Cardiac fibroblast (primary cell): Measurements from ENCODE around the gene PPFIBP2.

ENCODE experiments used
- DNase-seq, 2 donors: peaks; one replicate each; pipeline versions ENCODE4 v3.0.0 to v3.0.0-alpha.2; 2010; ENCODE audit warnings: low read depth in 2 of 2
- H3K4me3 ChIP-seq, 2 donors: replicated peaks in 1 of 2; 1 replicate in 1 of 2; 2 replicates in 1 of 2; pipeline ENCODE4 v1.5.1; 2011; ENCODE audit warnings: low read depth in 2 of 2, low read length in 2 of 2, mild to moderate bottlenecking in 2 of 2, moderate library complexity in 1 of 2
- TF ChIP-seq, protein P1 (sequence below): IDR thresholded peaks from one replicate; pipeline ENCODE4 v1.5.1; 2011; ENCODE audit warnings: low read depth, mild to moderate bottlenecking, low read length, inconsistent platforms

The PPFIBP2 gene

GRCh38 chr11:7495882-7496551 lies 17.8 kb upstream of the PPFIBP2 start:
- no peak overlapping the region for H3K4me3 ChIP-seq
- DNase-seq, result no peak
- TF ChIP-seq, protein P1, sequence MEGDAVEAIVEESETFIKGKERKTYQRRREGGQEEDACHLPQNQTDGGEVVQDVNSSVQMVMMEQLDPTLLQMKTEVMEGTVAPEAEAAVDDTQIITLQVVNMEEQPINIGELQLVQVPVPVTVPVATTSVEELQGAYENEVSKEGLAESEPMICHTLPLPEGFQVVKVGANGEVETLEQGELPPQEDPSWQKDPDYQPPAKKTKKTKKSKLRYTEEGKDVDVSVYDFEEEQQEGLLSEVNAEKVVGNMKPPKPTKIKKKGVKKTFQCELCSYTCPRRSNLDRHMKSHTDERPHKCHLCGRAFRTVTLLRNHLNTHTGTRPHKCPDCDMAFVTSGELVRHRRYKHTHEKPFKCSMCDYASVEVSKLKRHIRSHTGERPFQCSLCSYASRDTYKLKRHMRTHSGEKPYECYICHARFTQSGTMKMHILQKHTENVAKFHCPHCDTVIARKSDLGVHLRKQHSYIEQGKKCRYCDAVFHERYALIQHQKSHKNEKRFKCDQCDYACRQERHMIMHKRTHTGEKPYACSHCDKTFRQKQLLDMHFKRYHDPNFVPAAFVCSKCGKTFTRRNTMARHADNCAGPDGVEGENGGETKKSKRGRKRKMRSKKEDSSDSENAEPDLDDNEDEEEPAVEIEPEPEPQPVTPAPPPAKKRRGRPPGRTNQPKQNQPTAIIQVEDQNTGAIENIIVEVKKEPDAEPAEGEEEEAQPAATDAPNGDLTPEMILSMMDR, result no peak

DNA sequence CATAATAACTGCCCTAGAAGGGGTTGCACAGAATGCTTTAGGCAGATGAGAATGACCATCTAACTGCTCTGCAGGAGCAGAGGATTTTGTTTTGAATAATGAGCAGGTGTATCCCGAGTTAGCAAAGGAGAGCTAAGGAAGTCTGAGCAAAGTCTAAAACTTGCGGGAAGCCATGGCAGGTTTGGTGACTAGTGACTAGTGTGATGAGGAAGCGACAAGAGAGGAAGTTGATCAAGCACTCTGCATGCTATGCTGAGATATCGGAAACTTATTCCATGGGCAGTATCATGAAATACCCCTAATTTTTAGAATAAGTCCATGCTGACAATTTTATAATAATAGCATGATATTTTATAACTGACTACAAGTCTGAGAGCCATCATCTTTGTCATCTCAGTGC lies 15.6 kb upstream of the PPFIBP2 start:
- H3K4me3 ChIP-seq, result no peak overlapping the region
- TF ChIP-seq, protein P1, result no peak
- no peak for DNase-seq

DNA sequence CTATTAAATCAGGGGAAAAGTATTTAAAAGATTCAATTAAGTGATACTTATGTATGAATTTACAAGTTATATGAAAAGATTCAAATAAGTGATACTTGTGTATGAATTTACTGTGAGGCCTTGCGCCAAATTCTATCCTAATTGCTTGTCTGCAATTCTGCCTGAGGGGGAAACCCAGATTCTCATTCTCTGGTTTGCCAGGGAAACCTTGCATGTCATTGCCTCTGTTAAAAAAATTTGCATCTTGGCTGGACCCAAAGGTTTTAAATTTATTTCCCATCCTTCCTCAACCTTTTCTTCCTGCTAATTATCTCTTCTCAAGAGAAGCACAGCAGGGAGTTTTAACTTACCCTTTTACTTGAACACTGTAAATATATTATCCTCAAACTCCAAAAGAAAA lies 14.7 kb upstream of the PPFIBP2 start:
- TF ChIP-seq, protein P1, result no peak
- H3K4me3 ChIP-seq, result no peak overlapping the region
- DNase-seq, result no peak

GRCh38 chr11:7500251-7500650 lies 13.5 kb upstream of the PPFIBP2 start:
- TF ChIP-seq, protein P1, result no peak
- H3K4me3 ChIP-seq, result no peak overlapping the region
- DNase-seq, result no peak

- H3K4me3 ChIP-seq, result no peak overlapping the region
- no peak for DNase-seq
- TF ChIP-seq, protein P1, result no peak
Observed at GRCh38 chr11:7501251-7501650, 12.5 kb upstream of the PPFIBP2 start.

DNA sequence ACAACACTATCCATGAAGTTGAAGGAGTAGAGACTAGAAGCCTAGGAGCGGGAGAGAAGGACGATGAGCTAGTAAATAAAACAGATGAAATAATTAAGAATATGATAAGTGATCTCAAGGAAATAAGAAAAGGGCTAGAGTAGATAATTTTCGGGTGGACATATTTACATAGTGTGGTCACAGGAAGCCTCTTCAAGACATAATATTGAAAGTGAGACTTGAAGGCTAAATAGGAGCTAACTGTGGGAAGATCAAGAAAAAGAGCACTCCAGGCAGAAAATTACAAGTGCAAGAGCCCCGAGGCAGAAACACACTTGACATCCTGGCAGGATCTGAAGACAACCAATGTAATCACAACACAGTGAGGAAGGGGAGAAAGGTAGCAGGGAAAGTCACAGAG lies 11.9 kb upstream of the PPFIBP2 start:
- H3K4me3 ChIP-seq, result no peak overlapping the region
- DNase-seq, result no peak

More for the DNA sequence above, 11.9 kb upstream of the PPFIBP2 start:
- TF ChIP-seq, protein P1, result no peak
